Right atrium auricular region (tissue), 2 donors: ENCODE results near the gene PLCD3. TPM values are rescaled to one million over a fixed set of nuclear protein-coding genes. Genes with fewer than 3 reads are reported as not detected.

ENCODE experiments used
- DNase-seq: peaks from one replicate; pipeline ENCODE4 v3.0.0-alpha.2; 2019; ENCODE audit warnings: low spot score
- H3K27ac ChIP-seq, 2 donors: fragments of 200-600 bp; sonication (generic); 1 replicate in 1 of 2; 2 replicates in 1 of 2; pipeline ENCODE4 v1.5.1; 2016 to 2019
- H3K27me3 ChIP-seq, 2 donors: fragments of 200-600 bp; sonication (generic); one replicate each; pipeline versions ENCODE4 v1.5.1 to v1.6.0; 2017 to 2019
- H3K36me3 ChIP-seq: fragments of 200-600 bp; sonication (generic); one replicate; pipeline ENCODE4 v1.5.1; 2016
- H3K4me1 ChIP-seq, 2 donors: fragments of 200-600 bp; sonication (generic); one replicate each; pipeline versions ENCODE4 v1.5.1 to v1.6.0; 2017 to 2019
- H3K4me3 ChIP-seq, 2 donors: fragments of 200-600 bp; sonication (generic); 1 replicate in 1 of 2; 2 replicates in 1 of 2; pipeline ENCODE4 v1.5.1; 2017 to 2019; ENCODE audit warnings: mild to moderate bottlenecking in 1 of 2, moderate library complexity in 1 of 2
- H3K9me3 ChIP-seq, 2 donors: fragments of 200-600 bp; sonication (generic); one replicate each; pipeline ENCODE4 v1.5.1; 2019
- total RNA-seq, 2 donors: library from RNA; depleted of rRNA; stranded (reverse); fragments of >200 nt; gene quantifications; one replicate each; pipeline ENCODE4 v1.1.0, GENCODE V29; 2016
- TF ChIP-seq, protein P1 (sequence below), 2 donors: fragments of 200-600 bp; sonication (generic); IDR thresholded peaks; one replicate each; pipeline ENCODE4 v1.5.1; 2019; ENCODE audit warnings: antibody characterized with exemption in 2 of 2

Gene PLCD3
- total RNA-seq, 2 donors from 2014 or later, result 102 to 156 TPM

GRCh38 chr17:45162025-45162687 is 29.8 kb upstream of the PLCD3 start:
- H3K36me3 ChIP-seq, result no peaks in the 10 kb centered on the region
- no peaks in the 10 kb centered on the region for H3K9me3 ChIP-seq
- peak overlapping the region; percentile 10 to 38 for H3K4me3 ChIP-seq
- H3K27me3 ChIP-seq, result no peaks in the 10 kb centered on the region
- H3K4me1 ChIP-seq, result peaks cover 0 to 37% of the 10 kb centered on the region in 2 donors
- TF ChIP-seq, protein P1, sequence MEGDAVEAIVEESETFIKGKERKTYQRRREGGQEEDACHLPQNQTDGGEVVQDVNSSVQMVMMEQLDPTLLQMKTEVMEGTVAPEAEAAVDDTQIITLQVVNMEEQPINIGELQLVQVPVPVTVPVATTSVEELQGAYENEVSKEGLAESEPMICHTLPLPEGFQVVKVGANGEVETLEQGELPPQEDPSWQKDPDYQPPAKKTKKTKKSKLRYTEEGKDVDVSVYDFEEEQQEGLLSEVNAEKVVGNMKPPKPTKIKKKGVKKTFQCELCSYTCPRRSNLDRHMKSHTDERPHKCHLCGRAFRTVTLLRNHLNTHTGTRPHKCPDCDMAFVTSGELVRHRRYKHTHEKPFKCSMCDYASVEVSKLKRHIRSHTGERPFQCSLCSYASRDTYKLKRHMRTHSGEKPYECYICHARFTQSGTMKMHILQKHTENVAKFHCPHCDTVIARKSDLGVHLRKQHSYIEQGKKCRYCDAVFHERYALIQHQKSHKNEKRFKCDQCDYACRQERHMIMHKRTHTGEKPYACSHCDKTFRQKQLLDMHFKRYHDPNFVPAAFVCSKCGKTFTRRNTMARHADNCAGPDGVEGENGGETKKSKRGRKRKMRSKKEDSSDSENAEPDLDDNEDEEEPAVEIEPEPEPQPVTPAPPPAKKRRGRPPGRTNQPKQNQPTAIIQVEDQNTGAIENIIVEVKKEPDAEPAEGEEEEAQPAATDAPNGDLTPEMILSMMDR (IDR thresholded peaks at IDR 0.05), result no peak
- DNase-seq, result no peak
- H3K27ac ChIP-seq, result peak overlapping the region; percentile 51 to 66

DNA sequence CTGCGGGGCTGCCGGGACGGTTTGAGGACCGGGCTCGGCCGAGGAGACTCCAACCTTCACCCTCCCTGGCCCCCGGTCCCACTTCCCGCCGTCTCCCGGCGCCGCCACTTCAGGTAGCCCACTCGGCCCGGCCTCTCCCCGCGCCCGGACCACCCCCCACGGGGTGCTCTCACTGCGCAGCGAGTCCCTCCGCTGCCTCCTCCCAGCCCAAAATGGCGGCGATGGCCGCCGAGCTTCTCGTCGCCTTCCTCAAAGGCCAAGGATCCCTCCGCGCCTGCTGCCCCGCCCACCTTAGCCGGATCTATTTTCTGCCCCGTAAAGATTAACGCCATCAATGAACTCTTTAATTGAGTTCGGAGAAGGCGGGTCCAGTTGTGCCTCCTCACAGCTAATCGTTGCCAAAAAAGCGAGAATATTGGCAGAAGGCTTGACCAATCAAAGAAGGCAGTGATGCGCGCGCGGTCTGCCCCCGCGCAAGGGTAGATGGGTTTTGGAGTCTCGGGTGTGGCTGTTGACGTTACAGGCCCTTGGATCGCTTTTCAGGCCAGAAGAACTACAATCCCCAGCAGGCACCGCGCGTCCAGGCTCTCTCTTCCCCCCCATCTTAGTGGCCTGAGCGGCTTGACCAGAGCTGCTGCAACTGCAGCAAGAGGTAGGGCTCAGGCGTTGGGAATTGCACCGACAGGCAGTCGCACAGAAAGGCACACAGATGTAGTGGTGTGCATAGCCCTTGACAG is 29.1 kb upstream of the PLCD3 start, which contains the start of gene HEXIM2:
HEXIM2 (plus strand) TSS at position 588 of the 737 bp plus-strand sequence. CDS start 919 bp downstream, outside the sequence.
- Histone ChIP-seq H3K9me3 (no peaks in the 10 kb centered on the region), H3K36me3 (no peaks in the 10 kb centered on the region), H3K27me3 (no peaks in the 10 kb centered on the region), H3K4me3 (peak within 1 kb of the TSS; percentile 78 to 82), H3K4me1 (peaks cover 0 to 37% of the 10 kb centered on the region in 2 donors), H3K27ac (peak within 1 kb of the TSS; percentile 98 to 100)
- TF ChIP-seq, protein P1 (IDR thresholded peaks at IDR 0.05), result no peak
- peak; percentile 100 for DNase-seq

DNA sequence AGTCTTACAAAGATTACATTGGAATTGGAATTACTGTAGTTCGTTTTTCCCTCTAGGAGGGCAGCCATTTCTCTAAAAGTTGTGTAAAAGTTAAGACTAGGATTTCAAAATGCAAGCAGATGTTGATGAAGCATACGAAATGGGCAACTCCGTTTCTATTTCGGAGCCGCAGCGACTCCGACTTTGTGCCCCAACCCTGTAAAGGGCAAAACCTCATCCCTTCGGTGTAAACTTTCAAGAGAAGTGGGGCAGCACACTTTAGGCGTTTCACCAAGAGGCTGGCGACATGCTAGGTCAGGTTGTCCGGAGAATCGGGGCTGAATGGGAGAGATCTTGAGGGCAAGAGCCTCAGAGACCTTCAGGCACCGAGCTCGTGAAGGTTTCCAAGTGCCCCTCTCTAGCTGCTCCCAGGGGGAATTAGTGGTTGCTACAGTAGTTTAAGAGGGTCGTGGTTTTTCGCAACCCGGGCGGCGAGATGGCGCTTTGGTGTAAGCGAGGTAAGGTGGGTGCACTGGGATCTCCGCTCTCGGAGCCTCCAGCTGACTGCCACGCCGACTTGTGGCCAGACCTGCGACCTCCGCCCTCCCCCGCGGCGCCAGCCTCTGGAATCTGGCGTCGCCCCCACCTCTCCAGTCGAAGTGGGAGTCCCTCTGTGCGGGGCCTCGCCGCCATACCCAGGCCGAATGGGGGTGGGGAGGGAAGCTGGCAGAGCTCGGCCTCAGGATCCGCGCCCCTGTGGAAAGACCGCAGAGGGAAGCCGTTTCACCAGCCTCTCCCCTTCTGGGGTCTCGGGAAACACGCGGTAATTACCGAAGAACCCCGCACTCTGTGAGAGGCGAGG is 28.4 kb upstream of the PLCD3 start:
- H3K36me3 ChIP-seq, result no peaks in the 10 kb centered on the region
- TF ChIP-seq, protein P1 (IDR thresholded peaks at IDR 0.05), result peak in 1 of 2 donors; percentile 43
- peak overlapping the region; percentile 98 to 100 for H3K27ac ChIP-seq
- H3K4me3 ChIP-seq, result peak overlapping the region; percentile 78 to 82
- H3K4me1 ChIP-seq, result peaks cover 0 to 41% of the 10 kb centered on the region in 2 donors
- no peaks in the 10 kb centered on the region for H3K9me3 ChIP-seq
- no peak for DNase-seq
- no peaks in the 10 kb centered on the region for H3K27me3 ChIP-seq

DNA sequence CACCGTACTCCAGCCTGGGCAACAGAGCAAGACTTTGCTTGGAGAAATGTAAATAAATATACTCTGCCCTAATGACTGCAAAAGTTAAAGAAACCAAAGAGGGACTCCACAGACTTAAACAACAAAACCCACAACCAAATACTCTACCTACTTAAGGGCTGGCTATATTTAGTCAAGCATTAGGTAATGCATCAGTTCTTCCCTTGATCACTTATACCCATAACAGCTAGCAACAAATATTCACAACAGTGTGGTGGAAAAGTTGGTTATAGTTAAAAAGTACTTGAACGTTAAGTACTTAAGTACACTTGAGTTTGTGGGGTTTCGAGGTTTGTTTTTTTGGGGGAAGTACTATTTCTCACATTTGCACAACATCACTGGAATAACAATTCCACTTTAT is 23.9 kb upstream of the PLCD3 start:
- Histone ChIP-seq H3K36me3 (no peaks in the 10 kb centered on the region), H3K27me3 (no peaks in the 10 kb centered on the region), H3K4me3 (no peak overlapping the region), H3K27ac (no peak overlapping the region), H3K9me3 (no peaks in the 10 kb centered on the region), H3K4me1 (peaks cover 0 to 50% of the 10 kb centered on the region in 2 donors)
- TF ChIP-seq, protein P1 (IDR thresholded peaks at IDR 0.05), result no peak
- no peak for DNase-seq

GRCh38 chr17:45155483-45155882 is 23.2 kb upstream of the PLCD3 start:
- peaks cover 0 to 58% of the 10 kb centered on the region in 2 donors for H3K4me1 ChIP-seq
- H3K27me3 ChIP-seq, result no peaks in the 10 kb centered on the region
- no peaks in the 10 kb centered on the region for H3K36me3 ChIP-seq
- TF ChIP-seq, protein P1 (IDR thresholded peaks at IDR 0.05), result no peak
- no peaks in the 10 kb centered on the region for H3K9me3 ChIP-seq
- no peak overlapping the region for H3K4me3 ChIP-seq
- peak overlapping the region in 1 of 2 donors; percentile 48 for H3K27ac ChIP-seq
- no peak for DNase-seq
